ENCODE data around the gene ZNF329.

The ZNF329 gene

GRCh38 chr19:58117841-58118575 lies 32.6 kb downstream of the ZNF329 start:
- DNase-seq, result no peak

- DNase-seq, result no peak
These were observed 42.1 kb downstream of the ZNF329 start for GRCh38 chr19:58108546-58108817.

DNA sequence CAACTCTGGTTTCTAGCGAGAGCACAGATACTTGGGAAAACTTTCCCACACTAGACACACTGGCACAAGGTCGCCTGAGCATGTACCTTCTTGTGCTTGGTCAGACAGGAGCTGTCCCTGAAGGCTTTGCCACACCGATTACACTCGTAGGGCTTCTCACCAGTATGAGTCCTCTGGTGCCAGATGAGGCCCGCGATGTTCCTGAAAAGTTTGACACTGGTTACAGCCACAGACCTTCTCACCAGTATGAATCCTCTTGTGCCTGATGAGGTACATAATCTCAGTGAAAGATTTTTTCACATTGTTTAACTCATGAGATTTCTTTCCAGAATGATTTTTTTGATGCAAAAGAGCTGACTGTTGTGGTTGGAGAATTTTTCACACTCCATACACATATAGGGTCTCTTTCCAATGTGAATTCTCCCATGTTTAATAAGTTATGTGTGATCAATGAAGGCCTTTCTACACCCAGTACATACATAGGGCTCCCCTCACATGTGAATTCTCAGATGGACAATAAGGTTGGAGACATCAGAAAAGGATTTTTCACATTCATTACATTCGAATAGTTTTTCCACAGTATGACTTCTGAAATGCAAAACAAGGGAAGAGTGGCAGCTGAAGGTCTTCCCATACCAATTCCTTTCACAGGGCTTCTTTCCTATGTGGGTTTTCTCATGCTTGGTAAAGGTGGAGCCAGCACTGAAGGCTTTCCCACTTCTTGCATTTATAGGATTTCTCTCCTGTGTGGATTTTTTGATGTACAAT lies 42.6 kb downstream of the ZNF329 start:
- DNase-seq, result no peak

GRCh38 chr19:58098682-58098998 lies 51.9 kb downstream of the ZNF329 start:
- no peak for DNase-seq

DNA sequence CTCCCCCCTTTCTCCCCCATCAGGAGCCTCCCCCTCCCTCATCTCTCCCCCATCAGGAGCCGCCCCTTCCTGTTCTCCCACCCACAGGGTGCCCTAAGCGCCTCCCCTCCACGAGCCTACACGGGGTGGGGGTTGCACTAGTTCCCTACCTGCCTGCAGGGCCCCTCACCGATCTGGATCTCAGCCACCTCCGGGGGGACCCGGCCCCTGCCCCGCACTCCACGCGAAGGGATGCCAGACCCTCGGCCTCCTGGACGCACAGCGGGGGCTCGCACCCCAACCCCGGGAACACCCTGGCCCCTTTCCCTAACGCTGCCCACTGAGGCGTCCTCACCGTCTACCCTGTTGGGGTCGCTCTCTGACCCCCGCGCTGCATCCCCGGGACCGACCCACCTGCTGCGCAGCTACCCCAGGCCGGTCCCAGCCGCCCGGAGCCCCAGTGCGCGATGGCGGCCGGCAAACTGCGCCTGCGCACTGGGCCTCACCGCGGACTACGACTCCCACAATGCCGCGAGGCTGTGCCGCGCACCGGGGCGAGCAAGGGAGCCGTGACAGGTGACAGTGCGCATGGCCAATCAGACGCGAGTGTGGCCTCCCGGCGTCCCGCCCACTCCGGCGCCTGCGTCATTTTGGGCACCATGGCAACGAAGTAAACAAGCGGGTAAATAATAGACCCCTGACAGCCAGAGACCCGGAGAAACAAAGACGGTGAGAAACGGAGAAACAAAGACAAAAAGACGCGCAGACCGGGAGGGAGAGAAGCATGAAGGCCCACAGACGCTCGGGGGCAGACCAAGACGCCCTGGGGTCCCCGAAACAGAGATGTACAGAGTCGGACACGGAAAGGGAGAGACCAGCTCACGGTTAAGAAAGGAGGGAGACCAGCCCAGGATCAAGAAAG lies 52.6 kb downstream of the ZNF329 start, which contains the start of gene ZSCAN18:
ZSCAN18 (minus strand) TSS at position 451 of the 901 bp plus-strand sequence. CDS start 7,964 bp downstream, outside the sequence.
- DNase-seq, result peak; percentile 97

DNA sequence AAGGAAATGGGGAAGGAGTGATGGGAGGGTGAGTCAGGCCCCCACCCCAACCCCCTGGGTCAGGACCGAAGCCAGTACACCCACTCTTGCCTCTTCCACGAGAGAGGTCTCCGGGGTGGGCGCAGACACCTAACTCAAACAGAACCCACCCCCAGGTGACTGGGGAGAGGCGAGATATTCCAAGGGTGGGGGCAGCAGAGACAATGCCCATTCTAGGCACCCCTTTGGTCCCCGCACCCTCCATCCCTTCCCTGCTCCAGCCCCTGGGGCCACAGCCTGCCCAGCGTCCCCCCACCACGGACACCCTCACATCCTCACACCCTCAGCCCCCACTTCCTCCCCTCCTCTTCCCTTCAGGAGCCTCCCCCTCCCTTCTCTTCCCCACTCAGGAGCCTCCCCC lies 53.2 kb downstream of the ZNF329 start:
- DNase-seq, result no peak

DNA sequence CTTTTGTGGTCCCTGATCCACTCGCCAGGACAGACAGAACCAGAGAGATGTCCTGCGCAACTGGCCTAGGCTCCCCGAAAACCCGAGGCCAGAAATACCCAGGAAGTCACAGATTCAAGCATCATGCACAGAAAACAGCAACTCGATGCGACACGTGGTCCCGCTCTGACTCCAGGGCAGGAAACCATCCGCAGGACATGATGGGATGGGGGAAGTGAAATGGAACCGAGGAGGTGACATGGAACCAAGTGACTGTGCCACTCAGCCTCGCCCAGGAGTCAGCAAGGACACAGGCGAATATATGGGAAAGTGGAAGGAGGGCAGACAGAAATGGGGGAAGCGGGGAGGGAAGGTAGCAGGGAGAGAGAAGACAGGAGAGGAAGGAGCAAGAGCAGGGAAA lies 53.7 kb downstream of the ZNF329 start:
- DNase-seq, result no peak

DNA sequence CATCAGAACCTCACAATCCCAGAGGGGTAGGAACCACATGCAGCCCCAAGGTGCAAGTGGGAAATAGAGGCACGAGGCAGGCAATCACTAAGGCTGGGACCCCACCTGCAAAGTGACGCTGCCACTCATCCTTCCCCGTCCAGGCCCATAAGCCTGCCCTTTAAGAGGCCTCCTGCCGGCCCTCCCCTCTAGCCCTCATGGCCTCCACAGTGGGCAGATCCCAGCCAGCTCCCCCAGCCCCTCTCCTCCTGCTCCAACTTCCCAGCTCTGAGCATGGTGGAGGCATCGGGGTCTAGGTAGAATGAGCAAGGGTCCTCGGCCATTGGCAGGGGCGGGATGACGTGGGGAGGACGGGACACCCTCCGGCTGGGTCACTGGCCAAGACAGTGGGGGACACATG lies 55.3 kb downstream of the ZNF329 start:
- no peak for DNase-seq

- no peak for DNase-seq
These were observed 57.5 kb downstream of the ZNF329 start for GRCh38 chr19:58093071-58093470.

DNA sequence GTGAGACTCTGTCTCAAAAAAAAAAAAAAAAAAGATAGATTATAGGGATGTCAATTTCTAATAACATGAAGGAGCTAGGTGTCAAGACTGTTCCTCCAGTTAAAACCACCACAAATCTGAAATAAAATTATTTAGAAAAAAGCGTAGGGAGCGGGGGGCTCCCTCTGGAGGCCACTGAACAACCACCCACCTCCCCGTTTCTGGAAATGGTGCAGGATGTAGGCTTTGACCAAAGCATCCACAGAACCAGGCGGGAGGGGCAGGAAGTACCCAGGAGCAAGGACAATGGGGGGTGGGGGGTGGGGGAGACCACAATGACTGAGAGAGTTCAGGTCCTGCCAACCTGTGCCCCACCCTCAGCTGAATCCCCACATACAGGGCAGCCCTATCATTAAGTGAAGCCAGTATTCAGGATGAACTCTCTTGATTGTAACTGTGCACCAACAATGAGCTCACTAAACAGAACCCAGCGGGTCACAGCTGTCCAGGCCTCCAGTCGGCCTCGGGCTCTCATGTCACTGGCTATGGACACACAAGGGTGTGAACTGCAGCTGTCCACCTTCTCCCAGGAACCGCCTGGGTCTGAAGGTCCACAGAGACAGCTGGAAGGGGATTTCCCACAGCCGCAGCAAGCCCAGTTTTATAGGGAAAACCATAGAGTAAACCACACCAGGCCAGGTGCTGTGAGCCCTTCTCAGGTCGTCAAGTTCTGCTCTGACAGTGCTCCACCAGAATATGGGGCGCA lies 59.2 kb downstream of the ZNF329 start:
- DNase-seq, result no peak

DNA sequence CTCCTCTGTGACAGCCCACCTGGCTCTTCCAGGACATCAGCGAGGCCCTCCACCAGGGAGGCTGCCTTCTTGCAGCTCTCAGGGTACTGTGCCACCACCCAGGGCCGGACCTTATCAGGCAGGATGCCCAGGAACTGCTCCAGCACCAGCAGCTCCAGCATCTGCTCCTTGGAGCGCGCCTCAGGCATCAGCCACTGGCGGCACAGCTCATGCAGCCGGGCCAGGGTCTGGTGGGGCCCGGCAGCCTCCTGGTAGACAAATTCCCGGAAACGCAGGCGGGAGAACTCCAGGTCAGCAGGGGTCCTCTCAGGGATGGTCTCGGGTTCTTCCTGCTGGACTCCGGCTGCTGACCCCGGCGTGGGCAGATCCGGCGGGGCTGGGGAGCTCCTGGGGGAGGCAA lies 60.7 kb downstream of the ZNF329 start:
- no peak for DNase-seq

DNA sequence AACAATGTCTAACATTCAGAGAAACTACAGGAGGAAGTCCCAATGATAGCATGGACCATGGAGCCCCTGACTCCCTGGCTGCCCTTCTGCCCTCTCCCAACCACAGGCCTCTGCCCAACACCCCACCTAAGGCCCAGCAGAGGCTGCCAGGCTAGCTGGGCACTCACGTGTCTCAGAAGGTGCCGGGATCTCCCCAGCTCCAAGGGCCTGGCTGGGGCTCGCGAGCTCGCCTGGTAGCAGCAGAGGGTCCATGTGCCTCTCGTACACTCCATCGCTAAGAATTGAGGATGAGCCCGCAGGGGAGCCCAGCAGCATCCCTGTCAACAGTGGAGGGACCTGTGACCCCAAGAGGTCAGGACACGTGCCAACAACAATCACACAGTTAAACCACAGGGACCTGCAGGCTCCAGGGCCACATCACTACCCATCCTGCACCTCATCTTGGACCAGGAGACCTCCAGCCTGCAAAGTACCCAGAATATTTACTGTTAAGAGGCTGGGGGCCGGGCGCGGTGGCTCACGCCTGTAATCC lies 62.0 kb downstream of the ZNF329 start:
- no peak for DNase-seq

- no peak for DNase-seq
These were observed 63.5 kb downstream of the ZNF329 start for GRCh38 chr19:58086825-58087710.

DNA sequence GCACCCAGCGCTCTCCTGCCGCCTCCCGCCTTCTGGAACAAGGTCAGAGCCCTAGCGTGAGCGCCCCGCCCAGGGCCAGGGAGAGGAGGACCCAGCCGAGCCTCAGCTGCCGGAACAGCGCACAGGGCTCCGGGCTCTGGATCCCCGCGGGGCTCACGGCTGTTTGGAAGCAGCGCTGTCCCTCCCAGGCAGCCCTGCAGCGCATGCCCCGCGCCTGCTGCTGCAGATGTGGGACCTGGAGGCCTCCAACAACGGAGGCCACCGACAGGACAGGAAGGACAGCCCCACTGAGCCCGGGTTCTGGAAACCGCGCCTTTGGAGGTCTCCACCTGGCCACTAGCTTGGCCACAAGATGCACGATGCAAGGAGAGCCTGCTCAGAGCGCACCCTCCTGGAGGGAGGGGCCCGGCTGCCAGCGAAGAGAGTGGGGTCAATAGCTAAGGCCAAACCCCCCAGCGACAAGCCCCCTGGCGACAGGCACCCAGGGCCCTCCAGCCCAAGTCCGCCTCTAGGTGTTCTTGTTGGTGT lies 65.2 kb downstream of the ZNF329 start:
- DNase-seq, result no peak

- no peak for DNase-seq
These were observed 65.8 kb downstream of the ZNF329 start for GRCh38 chr19:58084596-58085347.

- no peak for DNase-seq
These were observed 67.6 kb downstream of the ZNF329 start for GRCh38 chr19:58083021-58083420.

DNA sequence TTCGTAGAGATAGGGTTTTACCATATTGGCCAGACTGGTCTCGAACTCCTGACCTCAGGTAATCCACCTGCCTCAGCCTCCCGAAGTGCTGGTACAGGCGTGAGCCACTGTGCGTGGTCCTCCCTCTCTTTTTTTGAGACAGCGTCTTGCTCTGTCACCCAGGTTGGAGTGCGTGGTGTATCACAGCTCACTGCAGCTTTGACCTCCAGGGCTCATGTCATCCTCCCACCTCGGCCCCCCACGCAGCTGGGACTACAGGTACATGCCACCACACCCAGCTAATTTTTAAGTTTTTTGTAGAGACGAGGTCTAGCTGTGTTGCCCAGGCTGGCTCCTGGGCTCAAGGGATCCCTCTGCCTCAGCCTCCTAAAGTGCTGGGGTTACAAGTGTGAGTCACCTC lies 70.8 kb downstream of the ZNF329 start:
- no peak for DNase-seq
